Skeletal muscle tissue (tissue), 4 donors: ENCODE results near the gene SRPK2. TPM values are rescaled to one million over a fixed set of nuclear protein-coding genes. Genes with fewer than 3 reads are reported as not detected.
"Not testable (repeated sequence)": the region's sequence is repeated elsewhere in the genome, so short reads cannot be mapped to it uniquely, and the experiment has no call there.

Experiments used
- H3K27ac ChIP-seq: one replicate; pipeline ENCODE4 v1.7.0; 2013; ENCODE audit warnings: mild to moderate bottlenecking, low read depth, low read length, inconsistent platforms
- H3K27me3 ChIP-seq, 3 donors: one replicate each; pipeline ENCODE4 v1.7.0; 2013; ENCODE audit warnings: low read length in 3 of 3; ENCODE audit not compliant: control insufficient read depth in 3 of 3, insufficient read depth in 3 of 3
- H3K36me3 ChIP-seq, 3 donors: one replicate each; pipeline ENCODE4 v1.7.0; 2013; ENCODE audit warnings: low read length in 3 of 3; ENCODE audit not compliant: control insufficient read depth in 3 of 3, insufficient read depth in 3 of 3
- H3K4me1 ChIP-seq, 3 donors: one replicate each; pipeline ENCODE4 v1.7.0; 2013; ENCODE audit warnings: low read length in 3 of 3, mild to moderate bottlenecking in 3 of 3; ENCODE audit not compliant: control insufficient read depth in 3 of 3, insufficient read depth in 3 of 3
- H3K4me3 ChIP-seq, 3 donors: one replicate each; pipeline ENCODE4 v1.7.0; 2013; ENCODE audit warnings: low read length in 3 of 3
- H3K9ac ChIP-seq, 3 donors: one replicate each; pipeline ENCODE4 v1.7.0; 2013; ENCODE audit warnings: low read length in 3 of 3, mild to moderate bottlenecking in 3 of 3, moderate library complexity in 2 of 3, low read depth in 1 of 3
- H3K9me3 ChIP-seq, 3 donors: one replicate each; pipeline ENCODE4 v1.7.0; 2013; ENCODE audit warnings: low read length in 3 of 3; ENCODE audit not compliant: control insufficient read depth in 3 of 3
- total RNA-seq: library from RNA; depleted of rRNA; stranded (reverse); fragments of >200 nt; gene quantifications from one replicate; pipeline ENCODE4 v1.2.3, GENCODE V29; 2014
- donor health status: Osteomylitis.

SRPK2 gene
- total RNA-seq, 1 donor from 2014 or later: 73.6 TPM

DNA sequence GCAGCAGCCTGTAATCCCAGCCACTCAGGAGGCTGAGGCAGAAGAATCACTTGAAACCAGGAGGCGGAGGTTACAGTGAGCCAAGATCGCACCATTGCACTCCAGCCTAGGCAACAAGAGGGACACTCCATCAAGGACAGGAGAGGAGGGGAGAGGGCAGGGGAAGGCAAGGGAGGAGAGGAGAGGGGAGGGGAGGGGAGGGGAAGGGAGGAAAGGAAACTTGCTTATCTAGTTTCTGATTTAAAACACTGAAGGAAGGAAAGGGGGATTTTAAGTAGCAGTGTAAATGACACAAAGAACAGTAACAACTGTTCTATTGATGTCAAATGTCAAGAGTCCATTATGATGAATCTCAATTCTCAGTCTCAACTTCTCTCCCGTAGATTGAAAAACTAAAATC, 43.7 kb downstream of the SRPK2 start:
- no peak overlapping the region for H3K4me3 ChIP-seq
- H3K9me3 ChIP-seq: no peaks in the 10 kb centered on the region
- peaks cover 0 to under 1% (median 0%) of the 10 kb centered on the region in 3 donors for H3K4me1 ChIP-seq
- H3K36me3 ChIP-seq: no peaks in the 10 kb centered on the region
- H3K27ac ChIP-seq: no peak overlapping the region
- H3K27me3 ChIP-seq: no peaks in the 10 kb centered on the region
- no peak overlapping the region for H3K9ac ChIP-seq

GRCh38 chr7:105339404-105340323, 49.1 kb downstream of the SRPK2 start:
- H3K4me3 ChIP-seq: no peak overlapping the region
- no peaks in the 10 kb centered on the region for H3K9me3 ChIP-seq
- no peaks in the 10 kb centered on the region for H3K27me3 ChIP-seq
- peaks cover 6 to 12% (median 8%) of the 10 kb centered on the region in 3 donors for H3K4me1 ChIP-seq
- H3K27ac ChIP-seq: no peak overlapping the region
- H3K9ac ChIP-seq: no peak overlapping the region
- no peaks in the 10 kb centered on the region for H3K36me3 ChIP-seq

DNA sequence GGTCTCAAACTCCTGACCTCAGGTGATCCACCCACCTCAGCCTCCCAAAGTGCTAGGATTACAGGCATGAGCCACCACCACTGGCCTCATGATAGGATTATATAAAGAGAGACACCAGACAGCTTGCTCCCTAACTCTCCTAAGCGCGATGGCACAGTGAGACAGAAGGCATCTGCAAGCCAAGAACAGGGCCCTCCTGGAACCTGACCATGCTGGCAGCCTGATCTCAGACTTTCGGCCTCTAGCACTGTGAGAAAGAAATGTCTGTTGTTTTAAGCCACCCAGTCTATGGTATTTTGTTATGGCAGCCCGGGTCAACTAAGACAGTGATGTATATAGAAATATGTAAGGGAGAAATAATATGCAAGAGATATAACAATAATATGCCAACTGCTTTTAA, 51.2 kb downstream of the SRPK2 start:
- H3K27ac ChIP-seq: no peak overlapping the region
- no peak overlapping the region for H3K4me3 ChIP-seq

GRCh38 chr7:105336009-105336408, 52.7 kb downstream of the SRPK2 start:
- H3K9me3 ChIP-seq: no peaks in the 10 kb centered on the region
- peaks cover 6 to 12% (median 8%) of the 10 kb centered on the region in 3 donors for H3K4me1 ChIP-seq
- no peaks in the 10 kb centered on the region for H3K36me3 ChIP-seq
- no peak overlapping the region for H3K4me3 ChIP-seq
- H3K27ac ChIP-seq: no peak overlapping the region
- no peak overlapping the region for H3K9ac ChIP-seq
- no peaks in the 10 kb centered on the region for H3K27me3 ChIP-seq

More for the DNA sequence above, 51.2 kb downstream of the SRPK2 start:
- Histone ChIP-seq H3K9me3 (no peaks in the 10 kb centered on the region), H3K9ac (no peak overlapping the region), H3K36me3 (no peaks in the 10 kb centered on the region), H3K4me1 (peaks cover 6 to 12% (median 8%) of the 10 kb centered on the region in 3 donors), H3K27me3 (no peaks in the 10 kb centered on the region)

- H3K9me3 ChIP-seq, H3K36me3 ChIP-seq, H3K9ac ChIP-seq, H3K27me3 ChIP-seq, H3K4me1 ChIP-seq, H3K4me3 ChIP-seq, H3K27ac ChIP-seq: not testable (repeated sequence)
These were observed 56.1 kb downstream of the SRPK2 start for GRCh38 chr7:105332661-105333060.

DNA sequence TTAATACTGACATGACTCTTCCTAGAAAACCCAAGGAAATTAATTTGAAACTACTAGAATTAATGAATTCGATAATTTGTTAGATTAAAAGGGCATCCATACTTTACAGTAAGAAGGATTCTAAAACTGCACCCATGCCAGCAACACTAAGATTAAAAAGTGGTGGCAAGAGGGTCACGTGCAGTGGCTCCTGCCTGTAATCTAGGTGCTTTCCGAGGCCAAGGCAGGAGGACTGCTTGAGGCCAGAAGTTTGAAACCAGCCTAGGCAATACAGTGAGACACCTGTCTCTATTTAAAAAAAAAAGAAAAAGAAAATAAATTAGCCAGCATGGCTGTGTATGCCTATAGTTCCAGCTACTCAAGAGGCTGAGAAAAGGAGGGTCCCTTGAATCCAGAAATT, 58.2 kb downstream of the SRPK2 start:
- H3K4me3 ChIP-seq: no peak overlapping the region
- H3K36me3 ChIP-seq: no peaks in the 10 kb centered on the region
- H3K27ac ChIP-seq: no peak overlapping the region
- H3K27me3 ChIP-seq: no peaks in the 10 kb centered on the region
- no peak overlapping the region for H3K9ac ChIP-seq
- H3K4me1 ChIP-seq: no peaks in the 10 kb centered on the region
- H3K9me3 ChIP-seq: no peaks in the 10 kb centered on the region

GRCh38 chr7:105327201-105327600, 61.5 kb downstream of the SRPK2 start:
- no peaks in the 10 kb centered on the region for H3K4me1 ChIP-seq
- H3K36me3 ChIP-seq: no peaks in the 10 kb centered on the region
- H3K27ac ChIP-seq: no peak overlapping the region
- no peak overlapping the region for H3K4me3 ChIP-seq
- no peak overlapping the region for H3K9ac ChIP-seq
- H3K9me3 ChIP-seq: no peaks in the 10 kb centered on the region
- no peaks in the 10 kb centered on the region for H3K27me3 ChIP-seq

- Histone ChIP-seq H3K4me3 (no peak overlapping the region), H3K9ac (no peak overlapping the region), H3K36me3 (no peaks in the 10 kb centered on the region), H3K27me3 (no peaks in the 10 kb centered on the region), H3K27ac (no peak overlapping the region), H3K9me3 (no peaks in the 10 kb centered on the region), H3K4me1 (no peaks in the 10 kb centered on the region)
These were observed 63.4 kb downstream of the SRPK2 start for GRCh38 chr7:105325216-105325904.

GRCh38 chr7:105324606-105325005, 64.1 kb downstream of the SRPK2 start:
- H3K4me1 ChIP-seq, H3K4me3 ChIP-seq, H3K36me3 ChIP-seq, H3K27me3 ChIP-seq, H3K9me3 ChIP-seq, H3K27ac ChIP-seq, H3K9ac ChIP-seq: not testable (repeated sequence)

DNA sequence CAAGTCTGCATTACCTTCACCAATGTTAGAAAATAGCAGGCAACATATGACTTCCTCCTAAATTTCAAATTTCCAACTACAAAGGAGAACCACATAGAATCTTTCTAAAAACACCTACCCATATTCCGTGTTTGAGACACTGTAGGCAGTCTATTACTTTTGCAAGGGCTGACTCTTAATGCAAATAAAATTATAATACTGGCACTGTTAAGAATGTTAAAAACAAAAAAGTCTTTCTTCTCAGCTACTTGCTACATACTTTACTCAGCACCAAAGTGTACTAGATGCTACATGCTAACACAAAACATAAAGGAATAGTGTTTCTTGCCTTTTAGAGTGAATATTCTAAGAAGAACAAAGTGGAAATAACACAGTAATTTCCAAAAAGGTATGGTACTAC, 65.4 kb downstream of the SRPK2 start:
- H3K9ac ChIP-seq: no peak overlapping the region
- H3K27ac ChIP-seq: no peak overlapping the region
- H3K36me3 ChIP-seq: no peaks in the 10 kb centered on the region
- no peaks in the 10 kb centered on the region for H3K9me3 ChIP-seq
- no peaks in the 10 kb centered on the region for H3K27me3 ChIP-seq
- no peaks in the 10 kb centered on the region for H3K4me1 ChIP-seq
- H3K4me3 ChIP-seq: no peak overlapping the region
